ENCODE results near the gene IL21R. TPM values are rescaled to one million over a fixed set of nuclear protein-coding genes. Genes with fewer than 3 reads are reported as not detected.

IL21R gene
- total RNA-seq, 1 donor from 2014 or later: 0.05 TPM

GRCh38 chr16:27427538-27427937, 25.6 kb downstream of the IL21R start:
- Histone ChIP-seq H3K4me3 (no peak overlapping the region), H3K27ac (replicated peaks) (no peak overlapping the region), H3K36me3 (no peaks in the 10 kb centered on the region), H3K27me3 (ENCODE audit: low read depth) (peaks cover 59% of the 10 kb centered on the region), H3K9me3 (replicated peaks) (peaks cover 11% of the 10 kb centered on the region), H3K4me1 (no peaks in the 10 kb centered on the region)
- TF ChIP-seq, protein P1, sequence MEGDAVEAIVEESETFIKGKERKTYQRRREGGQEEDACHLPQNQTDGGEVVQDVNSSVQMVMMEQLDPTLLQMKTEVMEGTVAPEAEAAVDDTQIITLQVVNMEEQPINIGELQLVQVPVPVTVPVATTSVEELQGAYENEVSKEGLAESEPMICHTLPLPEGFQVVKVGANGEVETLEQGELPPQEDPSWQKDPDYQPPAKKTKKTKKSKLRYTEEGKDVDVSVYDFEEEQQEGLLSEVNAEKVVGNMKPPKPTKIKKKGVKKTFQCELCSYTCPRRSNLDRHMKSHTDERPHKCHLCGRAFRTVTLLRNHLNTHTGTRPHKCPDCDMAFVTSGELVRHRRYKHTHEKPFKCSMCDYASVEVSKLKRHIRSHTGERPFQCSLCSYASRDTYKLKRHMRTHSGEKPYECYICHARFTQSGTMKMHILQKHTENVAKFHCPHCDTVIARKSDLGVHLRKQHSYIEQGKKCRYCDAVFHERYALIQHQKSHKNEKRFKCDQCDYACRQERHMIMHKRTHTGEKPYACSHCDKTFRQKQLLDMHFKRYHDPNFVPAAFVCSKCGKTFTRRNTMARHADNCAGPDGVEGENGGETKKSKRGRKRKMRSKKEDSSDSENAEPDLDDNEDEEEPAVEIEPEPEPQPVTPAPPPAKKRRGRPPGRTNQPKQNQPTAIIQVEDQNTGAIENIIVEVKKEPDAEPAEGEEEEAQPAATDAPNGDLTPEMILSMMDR (IDR thresholded peaks at IDR 0.05; ENCODE audit: borderline replicate concordance): no peak
- DNase-seq: no peak
- intact Hi-C loops (cut with micrococcal nuclease): no loop called here

DNA sequence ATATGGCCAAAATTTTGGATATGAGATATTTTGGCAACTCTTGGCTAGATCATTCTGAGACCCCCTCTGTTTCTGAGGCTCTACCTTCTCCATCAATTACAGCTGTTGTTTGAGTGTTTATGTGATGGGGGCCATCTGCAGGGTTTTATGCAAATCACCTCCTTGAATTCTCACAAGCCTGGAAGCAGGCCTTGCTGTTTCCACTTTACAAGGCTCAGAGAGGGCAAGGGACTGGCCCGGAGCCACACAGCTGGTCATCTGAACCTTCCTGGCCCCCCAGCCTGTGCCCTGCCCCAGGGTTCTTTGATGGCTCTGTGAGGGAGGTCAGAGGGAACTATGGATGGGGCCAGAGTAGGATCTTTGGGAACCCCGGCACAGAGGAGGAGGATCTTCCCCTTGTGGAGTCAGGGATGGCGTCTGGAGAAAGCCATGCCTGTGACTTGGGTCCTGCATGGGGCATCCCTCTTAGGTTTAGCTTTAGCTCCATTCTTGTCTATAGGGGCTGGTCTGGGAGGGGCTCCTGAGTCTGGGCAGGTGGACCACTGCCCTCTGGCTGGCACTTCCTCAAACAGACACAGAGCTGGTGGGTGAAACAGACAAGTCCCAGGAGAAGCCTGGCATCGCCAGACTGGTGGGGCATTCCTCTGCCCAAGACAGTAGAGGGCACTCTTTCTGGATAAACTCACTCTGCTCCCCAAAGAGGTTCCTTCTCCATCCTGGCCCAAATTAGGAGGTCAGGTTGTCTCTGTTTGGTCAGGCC, 26.2 kb downstream of the IL21R start:
- intact Hi-C loops (cut with micrococcal nuclease): no loop called here
- Histone ChIP-seq H3K36me3 (no peaks in the 10 kb centered on the region), H3K27ac (replicated peaks) (no peak overlapping the region), H3K4me1 (no peaks in the 10 kb centered on the region), H3K27me3 (ENCODE audit: low read depth) (peaks cover 66% of the 10 kb centered on the region), H3K4me3 (no peak overlapping the region), H3K9me3 (replicated peaks) (peaks cover 4% of the 10 kb centered on the region)
- TF ChIP-seq, protein P1 (IDR thresholded peaks at IDR 0.05; ENCODE audit: borderline replicate concordance): no peak
- DNase-seq: no peak

DNA sequence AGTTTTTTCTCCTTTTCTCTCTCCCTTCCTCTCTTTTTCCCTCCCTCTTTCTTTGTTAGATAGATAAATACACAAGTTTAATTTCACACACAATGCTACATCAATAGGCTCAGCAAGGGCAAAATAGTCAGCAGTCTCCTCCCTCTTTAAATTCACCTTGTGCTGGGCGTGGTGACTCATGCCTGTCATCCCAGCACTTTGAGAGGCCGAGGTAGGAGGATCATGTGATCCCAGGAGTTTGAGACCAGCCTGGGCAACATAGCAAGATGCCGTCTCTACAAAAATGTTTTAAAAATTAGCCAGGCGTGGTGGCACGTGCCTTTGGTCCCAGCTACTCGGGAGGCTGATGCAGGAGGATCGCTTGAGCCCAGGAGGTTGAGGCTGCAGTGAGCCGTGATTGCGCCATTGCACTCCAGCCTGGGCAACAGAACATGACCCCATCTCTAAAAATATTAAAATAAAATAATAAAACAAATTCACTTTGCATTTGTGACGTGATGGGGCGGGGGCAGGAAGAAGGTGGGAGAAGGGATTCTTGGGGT, 27.4 kb downstream of the IL21R start:
- intact Hi-C loops (cut with micrococcal nuclease): no loop called here
- Histone ChIP-seq H3K9me3 (replicated peaks) (no peaks in the 10 kb centered on the region), H3K4me1 (no peaks in the 10 kb centered on the region), H3K27ac (replicated peaks) (no peak overlapping the region), H3K27me3 (ENCODE audit: low read depth) (peaks cover 76% of the 10 kb centered on the region), H3K4me3 (no peak overlapping the region), H3K36me3 (no peaks in the 10 kb centered on the region)
- DNase-seq: no peak
- TF ChIP-seq, protein P1 (IDR thresholded peaks at IDR 0.05; ENCODE audit: borderline replicate concordance): no peak

DNA sequence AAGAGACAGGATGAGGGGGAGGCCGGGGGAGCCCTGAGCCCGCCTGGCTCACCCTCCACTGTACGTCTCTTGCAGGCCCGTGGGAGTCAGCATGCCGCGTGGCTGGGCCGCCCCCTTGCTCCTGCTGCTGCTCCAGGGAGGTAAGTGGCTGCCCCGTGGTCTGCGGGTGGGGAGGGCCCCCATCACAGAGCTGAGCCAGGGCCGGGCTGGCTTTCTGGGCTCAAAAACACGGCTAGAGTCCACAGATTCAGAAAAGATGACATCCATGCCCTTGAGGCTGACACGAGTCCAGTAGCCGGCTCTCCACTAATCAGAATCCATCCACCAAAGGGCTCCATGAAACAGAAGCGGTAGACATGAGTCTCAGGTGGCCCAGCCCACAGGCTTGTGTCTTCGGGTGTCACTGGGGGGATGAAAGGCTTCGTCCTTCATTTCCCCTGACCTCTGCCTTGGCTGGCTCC, 28.0 kb downstream of the IL21R start:
- no peak overlapping the region for H3K4me3 ChIP-seq
- H3K4me1 ChIP-seq: no peaks in the 10 kb centered on the region
- no peaks in the 10 kb centered on the region for H3K36me3 ChIP-seq
- peaks cover 76% of the 10 kb centered on the region for H3K27me3 ChIP-seq (ENCODE audit: low read depth)
- H3K9me3 ChIP-seq (replicated peaks): no peaks in the 10 kb centered on the region
- H3K27ac ChIP-seq (replicated peaks): no peak overlapping the region
- DNase-seq: no peak
- intact Hi-C loops (cut with micrococcal nuclease): no loop called here
- TF ChIP-seq, protein P1 (IDR thresholded peaks at IDR 0.05; ENCODE audit: borderline replicate concordance): no peak

- Histone ChIP-seq H3K9me3 (replicated peaks) (no peaks in the 10 kb centered on the region), H3K36me3 (no peaks in the 10 kb centered on the region), H3K27ac (replicated peaks) (no peak overlapping the region), H3K27me3 (ENCODE audit: low read depth) (peaks cover 76% of the 10 kb centered on the region), H3K4me1 (no peaks in the 10 kb centered on the region), H3K4me3 (no peak overlapping the region)
- intact Hi-C loops (cut with micrococcal nuclease): no loop called here
- TF ChIP-seq, protein P1 (IDR thresholded peaks at IDR 0.05; ENCODE audit: borderline replicate concordance): no peak
- DNase-seq: no peak
Measured at GRCh38 chr16:27430512-27430911, 28.5 kb downstream of the IL21R start.
